MM.1S (cell line): Measurements from ENCODE around the gene TMEM250.

Experiments used
- EZH2 ChIP-seq: fragments of 300-600 bp; sonication (generic); optimal IDR thresholded peaks from 2 replicates; pipeline ENCODE3; 2017; ENCODE audit warnings: low read depth, mild to moderate bottlenecking, antibody characterized with exemption, low read length, mixed read lengths
- EZH2phosphoT487 ChIP-seq: fragments of 300-600 bp; sonication (generic); IDR thresholded peaks from 2 replicates; pipeline ENCODE4 v1.6.1; 2018; ENCODE audit warnings: antibody characterized with exemption, low read length
- TF ChIP-seq, protein P1 (sequence below): fragments of 300-600 bp; sonication (generic); IDR thresholded peaks from 2 replicates; pipeline ENCODE4 v1.5.1; 2016; ENCODE audit warnings: antibody characterized with exemption, low read length, mixed read lengths

DNA sequence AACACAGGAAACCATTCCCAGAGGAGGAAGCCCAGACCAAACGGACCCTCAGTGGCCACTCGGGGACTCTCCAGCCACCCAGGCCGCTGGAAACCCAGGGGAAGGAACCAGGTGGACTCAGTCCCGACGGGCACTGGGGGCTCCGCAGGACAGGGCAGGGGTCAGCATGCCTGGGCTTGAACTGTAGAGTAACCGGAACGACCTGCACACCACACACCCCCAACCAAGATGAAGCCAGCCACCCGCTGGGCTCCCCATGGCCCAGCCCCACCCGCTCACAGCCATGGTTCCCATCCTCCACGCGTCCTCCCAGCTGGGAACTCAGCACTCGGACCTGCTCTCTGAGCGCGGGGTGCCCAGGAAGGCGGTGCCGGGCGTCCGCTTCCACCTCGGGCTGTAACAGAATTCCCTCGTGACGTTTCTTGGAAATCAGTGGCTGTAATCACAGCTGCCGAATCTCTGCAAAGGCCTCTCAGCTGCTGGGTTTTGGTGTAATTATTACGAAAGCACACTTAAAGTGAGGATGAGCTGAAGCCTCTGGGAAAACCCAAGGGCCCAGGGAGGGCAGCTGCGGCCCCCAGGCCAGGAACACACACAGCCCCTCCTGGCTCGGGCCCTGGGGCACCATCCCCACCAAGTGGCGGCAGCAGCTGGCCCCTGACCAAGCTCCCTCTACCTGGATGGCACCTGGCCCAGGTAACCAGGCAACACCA is 37.4 kb downstream of the TMEM250 start:
- TF ChIP-seq, protein P1, sequence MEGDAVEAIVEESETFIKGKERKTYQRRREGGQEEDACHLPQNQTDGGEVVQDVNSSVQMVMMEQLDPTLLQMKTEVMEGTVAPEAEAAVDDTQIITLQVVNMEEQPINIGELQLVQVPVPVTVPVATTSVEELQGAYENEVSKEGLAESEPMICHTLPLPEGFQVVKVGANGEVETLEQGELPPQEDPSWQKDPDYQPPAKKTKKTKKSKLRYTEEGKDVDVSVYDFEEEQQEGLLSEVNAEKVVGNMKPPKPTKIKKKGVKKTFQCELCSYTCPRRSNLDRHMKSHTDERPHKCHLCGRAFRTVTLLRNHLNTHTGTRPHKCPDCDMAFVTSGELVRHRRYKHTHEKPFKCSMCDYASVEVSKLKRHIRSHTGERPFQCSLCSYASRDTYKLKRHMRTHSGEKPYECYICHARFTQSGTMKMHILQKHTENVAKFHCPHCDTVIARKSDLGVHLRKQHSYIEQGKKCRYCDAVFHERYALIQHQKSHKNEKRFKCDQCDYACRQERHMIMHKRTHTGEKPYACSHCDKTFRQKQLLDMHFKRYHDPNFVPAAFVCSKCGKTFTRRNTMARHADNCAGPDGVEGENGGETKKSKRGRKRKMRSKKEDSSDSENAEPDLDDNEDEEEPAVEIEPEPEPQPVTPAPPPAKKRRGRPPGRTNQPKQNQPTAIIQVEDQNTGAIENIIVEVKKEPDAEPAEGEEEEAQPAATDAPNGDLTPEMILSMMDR, result no peak
- TF ChIP-seq EZH2, result no peak
- TF ChIP-seq EZH2phosphoT487, result no peak
